H1 (cell line): ENCODE measurements around the gene KCNN4. TPM values are rescaled to one million over a fixed set of nuclear protein-coding genes. Genes with fewer than 3 reads are reported as not detected.

ENCODE experiments used
- CTCF ChIA-PET: fragments of 300-600 bp; sonication (Branson Sonifier 250); formaldehyde crosslinking; loops from one replicate; lab custom pipeline; 2021; ENCODE audit not compliant: partially characterized antibody; lab: Charles Lee
- POLR2A ChIA-PET: fragments of 300-600 bp; sonication (Branson Sonifier 250); formaldehyde crosslinking; loops from one replicate; lab custom pipeline; 2021; ENCODE audit warnings: inconsistent platforms; ENCODE audit not compliant: partially characterized antibody; lab: Charles Lee
- DNase-seq, 2 experiments: peaks; one replicate each; pipeline versions ENCODE4 v3.0.0 to v3.0.0-alpha.2; 2010 to 2022; ENCODE audit warnings: low spot score in 2 of 2, low read depth in 1 of 2, mixed read lengths in 1 of 2
- FAIRE-seq: peaks from 2 replicates; lab custom pipeline; 2011; peaks lifted over from hg19 to GRCh38; lab: Jason Lieb, UNC
- H2AFZ ChIP-seq: 2 replicates; pipeline ENCODE4 v1.8.1; 2012; ENCODE audit warnings: low read length, inconsistent platforms
- H2AK5ac ChIP-seq: 2 replicates; pipeline ENCODE4 v1.6.1; 2013; ENCODE audit warnings: low read depth, low read length
- H2BK120ac ChIP-seq: replicated peaks from 2 replicates; pipeline ENCODE3; 2013; ENCODE audit warnings: low read depth, low read length, inconsistent platforms
- H2BK12ac ChIP-seq: 2 replicates; pipeline ENCODE4 v1.6.1; 2013; ENCODE audit warnings: low read depth, low read length
- H2BK15ac ChIP-seq: 2 replicates; pipeline ENCODE4 v1.6.1; 2013; ENCODE audit warnings: low read length
- H2BK20ac ChIP-seq: 2 replicates; pipeline ENCODE4 v1.6.1; 2013; ENCODE audit warnings: low read length
- H2BK5ac ChIP-seq: 2 replicates; pipeline ENCODE4 v1.6.1; 2013; ENCODE audit warnings: low read depth, low read length
- H3K14ac ChIP-seq: 2 replicates; pipeline ENCODE4 v1.6.1; 2013; ENCODE audit warnings: inconsistent platforms; ENCODE audit not compliant: insufficient read length
- H3K18ac ChIP-seq: 2 replicates; pipeline ENCODE4 v1.6.1; 2013; ENCODE audit warnings: low read length; ENCODE audit errors: extremely low read depth
- H3K23ac ChIP-seq: 2 replicates; pipeline ENCODE4 v1.6.1; 2013; ENCODE audit warnings: inconsistent platforms; ENCODE audit not compliant: insufficient read length
- H3K23me2 ChIP-seq: 2 replicates; pipeline ENCODE4 v1.6.1; 2013; ENCODE audit warnings: low read depth, low read length
- H3K27ac ChIP-seq: 2 replicates; pipeline ENCODE4 v1.6.1; 2011; ENCODE audit warnings: low read depth, low read length, inconsistent platforms
- H3K27me3 ChIP-seq, 4 experiments: replicated peaks in 1 of 4; 1 replicate in 1 of 4; 2 replicates in 3 of 4; pipeline versions ENCODE4 v1.6.1 to v1.8.1; 2011 to 2013; ENCODE audit warnings: low read length in 3 of 4, mild to moderate bottlenecking in 3 of 4, inconsistent platforms in 2 of 4, mixed read lengths in 2 of 4, moderate library complexity in 1 of 4; ENCODE audit not compliant: control insufficient read depth in 3 of 4, insufficient read depth in 3 of 4; ENCODE audit errors: extremely low read depth in 1 of 4
- H3K36me3 ChIP-seq, 4 experiments: 2 replicates each; pipeline versions ENCODE4 v1.6.1 to v1.8.1; 2011 to 2013; ENCODE audit warnings: mild to moderate bottlenecking in 4 of 4, low read length in 3 of 4, moderate library complexity in 2 of 4, control low read depth in 1 of 4, inconsistent platforms in 1 of 4; ENCODE audit not compliant: insufficient read depth in 4 of 4, control insufficient read depth in 2 of 4
- H3K4ac ChIP-seq: replicated peaks from 2 replicates; pipeline ENCODE3; 2013; ENCODE audit warnings: low read length, low read depth, mixed read lengths, inconsistent platforms; ENCODE audit not compliant: insufficient read length
- H3K4me1 ChIP-seq, 4 experiments: replicated peaks in 1 of 4; 1 replicate in 1 of 4; 2 replicates in 3 of 4; pipeline versions ENCODE4 v1.6.1 to v1.8.1; 2011 to 2013; ENCODE audit warnings: low read length in 3 of 4, inconsistent platforms in 2 of 4, mixed read lengths in 1 of 4; ENCODE audit not compliant: insufficient read depth in 4 of 4, control insufficient read depth in 3 of 4
- H3K4me2 ChIP-seq, 2 experiments: 2 replicates each; pipeline versions ENCODE4 v1.6.1 to v1.8.1; 2011 to 2013; ENCODE audit warnings: low read depth in 2 of 2, low read length in 2 of 2, control low read depth in 1 of 2, inconsistent platforms in 1 of 2, mild to moderate bottlenecking in 1 of 2; ENCODE audit not compliant: insufficient read depth in 1 of 2
- H3K4me3 ChIP-seq, 4 experiments: fragments of 200-600, 300-600 bp in 1 of 4; sonication (generic), shearing (Covaris generic), sonication (Bioruptor Twin) in 1 of 4; 2 replicates each; pipeline versions ENCODE4 v1.5.1 to v1.8.1; 2011 to 2016; ENCODE audit warnings: low read length in 4 of 4, low read depth in 3 of 4, control low read depth in 2 of 4, inconsistent platforms in 2 of 4, mild to moderate bottlenecking in 2 of 4, mixed read lengths in 1 of 4, moderate library complexity in 1 of 4; ENCODE audit not compliant: insufficient read depth in 2 of 4; ENCODE audit errors: extremely low read depth in 1 of 4
- H3K56ac ChIP-seq: replicated peaks from 2 replicates; pipeline ENCODE3; 2013; ENCODE audit warnings: low read depth, mild to moderate bottlenecking, mixed read lengths, low read length, inconsistent platforms; ENCODE audit not compliant: insufficient read length
- H3K79me1 ChIP-seq: 2 replicates; pipeline ENCODE4 v1.6.1; 2013; ENCODE audit warnings: low read depth, low read length, control low read depth
- H3K79me2 ChIP-seq, 2 experiments: 2 replicates each; pipeline versions ENCODE4 v1.6.1 to v1.8.1; 2012 to 2013; ENCODE audit warnings: low read length in 2 of 2, mild to moderate bottlenecking in 2 of 2, inconsistent platforms in 1 of 2; ENCODE audit not compliant: insufficient read depth in 2 of 2, control insufficient read depth in 1 of 2
- H3K9ac ChIP-seq, 4 experiments: replicated peaks in 1 of 4; 1 replicate in 1 of 4; 2 replicates in 3 of 4; pipeline versions ENCODE4 v1.6.1 to v1.8.1; 2011 to 2013; ENCODE audit warnings: low read depth in 3 of 4, low read length in 3 of 4, control low read depth in 2 of 4, mild to moderate bottlenecking in 2 of 4, moderate library complexity in 2 of 4, inconsistent platforms in 1 of 4; ENCODE audit errors: extremely low read depth in 1 of 4
- H3K9me3 ChIP-seq, 2 experiments: 2 replicates each; pipeline versions ENCODE4 v1.6.1 to v1.8.1; 2012 to 2013; ENCODE audit warnings: mild to moderate bottlenecking in 2 of 2, moderate library complexity in 2 of 2, control low read depth in 1 of 2, inconsistent platforms in 1 of 2, low read depth in 1 of 2, low read length in 1 of 2, mixed read lengths in 1 of 2; ENCODE audit not compliant: insufficient read depth in 2 of 2
- H4K20me1 ChIP-seq, 2 experiments: replicated peaks in 1 of 2; 2 replicates each; pipeline versions ENCODE3 to v1.8.1; 2011 to 2013; ENCODE audit warnings: inconsistent platforms in 2 of 2, low read length in 2 of 2, mild to moderate bottlenecking in 1 of 2; ENCODE audit not compliant: insufficient read depth in 2 of 2, control insufficient read depth in 1 of 2
- H4K5ac ChIP-seq: 2 replicates; pipeline ENCODE4 v1.6.1; 2013; ENCODE audit warnings: low read length, low read depth, mixed read lengths, inconsistent platforms; ENCODE audit not compliant: insufficient read length
- H4K8ac ChIP-seq: 2 replicates; pipeline ENCODE4 v1.8.0; 2013; ENCODE audit warnings: mild to moderate bottlenecking, moderate library complexity, low read length, inconsistent platforms; ENCODE audit not compliant: insufficient read depth; ENCODE audit errors: extremely low read depth
- H4K91ac ChIP-seq: replicated peaks from 2 replicates; pipeline ENCODE3; 2013; ENCODE audit warnings: low read length, mixed read lengths, inconsistent platforms; ENCODE audit not compliant: insufficient read length
- POU5F1 ChIP-seq: IDR thresholded peaks from 2 replicates; pipeline ENCODE4 v1.6.1; 2011; ENCODE audit warnings: low read depth, mild to moderate bottlenecking, low read length, moderate library complexity
- SIN3A ChIP-seq, 2 experiments: IDR thresholded peaks in 1 of 2; conservative IDR thresholded peaks in 1 of 2; 2 replicates each; pipeline ENCODE4 v1.6.1; 2011 to 2012; ENCODE audit warnings: low read length in 2 of 2, improper control_type of control experiment in 1 of 2, low read depth in 1 of 2, mild to moderate bottlenecking in 1 of 2
- SIX5 ChIP-seq: IDR thresholded peaks from 2 replicates; pipeline ENCODE4 v1.6.1; 2011; ENCODE audit warnings: mild to moderate bottlenecking, low read depth, low read length
- TBP ChIP-seq: IDR thresholded peaks from 2 replicates; pipeline ENCODE4 v1.6.1; 2011; ENCODE audit warnings: low read depth, low read length, improper control_type of control experiment
- WGBS, 2 experiments: shearing (Covaris generic) in 1 of 2; methylation state at CpG; one replicate each; pipeline versions ENCODE4 v1.1.6 to v1.1.7; 2013 to 2015; ENCODE audit warnings: low lambda C conversion rate in 2 of 2, mixed read lengths in 2 of 2, inconsistent platforms in 1 of 2, low coverage in 1 of 2, missing lambda C conversion rate in 1 of 2; ENCODE audit not compliant: insufficient replicate concordance in 2 of 2, insufficient coverage in 1 of 2, insufficient read length in 1 of 2; ENCODE audit errors: extremely low coverage in 1 of 2, missing lambda C conversion rate in 1 of 2; 5-methylcytosine and 5-hydroxymethylcytosine counted together
- polyA plus RNA-seq, 7 experiments: library from polyadenylated mRNA; depleted of rRNA in 3 of 7; stranded (reverse) in 5 of 7; unstranded in 2 of 7; fragments of >200 nt in 5 of 7; fragments of 200-250 nt in 2 of 7; gene quantifications; 1 replicate in 5 of 7; 2 replicates in 1 of 7; 4 replicates in 1 of 7; pipeline versions ENCODE4 v1.2.1 to v1.2.3, GENCODE V29; 2011 to 2013; ENCODE audit warnings: missing spikeins in 2 of 7, mixed read lengths in 2 of 7
- total RNA-seq: library from RNA; stranded (reverse); fragmentation: NEBNext Ultra II Directional; extraction: Animal tissue kit (Norgen Biotek cat#: 25700); gene quantifications from 2 replicates; pipeline ENCODE4 v1.2.1, GENCODE V29; 2021

KCNN4 gene
- total and polyA plus RNA-seq, 2 of the 8 experiments (the other 6 are each of a cell fraction or from before 2014, with no cell fraction given): 0.78 to 1.5 TPM

- Histone ChIP-seq H3K9me3 (no peaks in the 10 kb centered on the region), H2BK15ac (no peak overlapping the region), H3K4me3 (no peak overlapping the region), H3K36me3 (no peaks in the 10 kb centered on the region), H2BK12ac (no peak overlapping the region), H3K56ac (no peak overlapping the region), H3K4me1 (no peaks in the 10 kb centered on the region), H4K20me1 (no peaks in the 10 kb centered on the region), H3K27ac (no peak overlapping the region), H3K18ac (no peak overlapping the region), H2BK120ac (no peak overlapping the region), H4K8ac (no peak overlapping the region), H2AK5ac (no peak overlapping the region), H3K23ac (no peak overlapping the region), H3K4me2 (no peak overlapping the region), H2AFZ (no peak overlapping the region), H3K9ac (no peak overlapping the region), H2BK20ac (no peak overlapping the region), H3K79me1 (no peaks in the 10 kb centered on the region), H3K79me2 (no peaks in the 10 kb centered on the region), H3K27me3 (no peaks in the 10 kb centered on the region; a peak in 1 of 7 replicates), H4K5ac (no peak overlapping the region), H4K91ac (no peak overlapping the region), H3K23me2 (no peaks in the 10 kb centered on the region), H3K14ac (no peak overlapping the region), H2BK5ac (no peak overlapping the region), H3K4ac (no peak overlapping the region)
- TF ChIP-seq SIN3A (conservative IDR thresholded peaks at IDR 0.05 in 1 of 2, IDR thresholded peaks at IDR 0.05 in 1 of 2; ENCODE audit: low read depth in 1 of 2, low read length in 2 of 2): no peak
- TF ChIP-seq SIX5: no peak
- no peak for TF ChIP-seq POU5F1
- TF ChIP-seq TBP: no peak
- FAIRE-seq (no peak), DNase-seq (no peak)
- ChIA-PET CTCF (interaction anchor here (0.6 to 7.5 kb wide), 4 partner anchors 9 to 66 kb away, joined by 3 to 67 read pairs (median 4); no protein-coding TSS in a partner anchor), POLR2A (interaction anchor here (1.2 kb wide), 1 partner anchor 68 kb away, joined by 3 read pairs; no protein-coding TSS in a partner anchor)
- 83% methylated on average over 6 of the region's 6 CpGs; no CpG with 5 or more reads in 1 of the 2 experiments for WGBS, 2 experiments
Measured at GRCh38 chr19:43812688-43813087, 31.9 kb upstream of the KCNN4 start.
